Neutrophil (primary cell): Measurements from ENCODE around the gene GPX6.
"Not testable (repeated sequence)": the region's sequence is repeated elsewhere in the genome, so short reads cannot be mapped to it uniquely, and the experiment has no call there.

Source experiments
- H3K27ac ChIP-seq: fragments of 200-600 bp; sonication (generic); 2 replicates; pipeline ENCODE4 v1.5.1; 2016; ENCODE audit warnings: mild to moderate bottlenecking, moderate library complexity
- H3K27me3 ChIP-seq: fragments of 200-600 bp; sonication (generic); 2 replicates; pipeline ENCODE4 v1.6.0; 2016; ENCODE audit warnings: mild to moderate bottlenecking
- H3K36me3 ChIP-seq: fragments of 200-600 bp; sonication (generic); 2 replicates; pipeline ENCODE4 v1.5.1; 2017
- H3K4me1 ChIP-seq, 2 experiments: fragments of 200-600 bp in 1 of 2; sonication (generic) in 1 of 2; 1 replicate in 1 of 2; 2 replicates in 1 of 2; pipeline versions ENCODE4 v1.5.1 to v1.6.1; 2013 to 2016; ENCODE audit warnings: low read depth in 1 of 2, low read length in 1 of 2, mild to moderate bottlenecking in 1 of 2, moderate library complexity in 1 of 2; ENCODE audit not compliant: control insufficient read depth in 1 of 2, insufficient read depth in 1 of 2
- H3K4me3 ChIP-seq, 2 experiments: fragments of 200-600 bp in 1 of 2; sonication (generic) in 1 of 2; 1 replicate in 1 of 2; 2 replicates in 1 of 2; pipeline ENCODE4 v1.5.1; 2013 to 2016; ENCODE audit warnings: low read depth in 1 of 2, low read length in 1 of 2, mild to moderate bottlenecking in 1 of 2, moderate library complexity in 1 of 2
- H3K9me3 ChIP-seq: fragments of 200-600 bp; sonication (generic); 2 replicates; pipeline ENCODE4 v1.5.1; 2016
- TF ChIP-seq, protein P1 (sequence below): fragments of 200-600 bp; sonication (generic); IDR thresholded peaks from 2 replicates; pipeline ENCODE4 v1.5.1; 2016; ENCODE audit warnings: antibody characterized with exemption

GPX6 gene

GRCh38 chr6:28522594-28523240 lies 7.1 kb upstream of the GPX6 start:
- Histone ChIP-seq H3K27me3 (peaks cover 56% of the 10 kb centered on the region), H3K27ac (no peak overlapping the region), H3K9me3 (no peaks in the 10 kb centered on the region), H3K36me3 (no peaks in the 10 kb centered on the region), H3K4me1 (no peaks in the 10 kb centered on the region), H3K4me3 (no peak overlapping the region)
- TF ChIP-seq, protein P1, sequence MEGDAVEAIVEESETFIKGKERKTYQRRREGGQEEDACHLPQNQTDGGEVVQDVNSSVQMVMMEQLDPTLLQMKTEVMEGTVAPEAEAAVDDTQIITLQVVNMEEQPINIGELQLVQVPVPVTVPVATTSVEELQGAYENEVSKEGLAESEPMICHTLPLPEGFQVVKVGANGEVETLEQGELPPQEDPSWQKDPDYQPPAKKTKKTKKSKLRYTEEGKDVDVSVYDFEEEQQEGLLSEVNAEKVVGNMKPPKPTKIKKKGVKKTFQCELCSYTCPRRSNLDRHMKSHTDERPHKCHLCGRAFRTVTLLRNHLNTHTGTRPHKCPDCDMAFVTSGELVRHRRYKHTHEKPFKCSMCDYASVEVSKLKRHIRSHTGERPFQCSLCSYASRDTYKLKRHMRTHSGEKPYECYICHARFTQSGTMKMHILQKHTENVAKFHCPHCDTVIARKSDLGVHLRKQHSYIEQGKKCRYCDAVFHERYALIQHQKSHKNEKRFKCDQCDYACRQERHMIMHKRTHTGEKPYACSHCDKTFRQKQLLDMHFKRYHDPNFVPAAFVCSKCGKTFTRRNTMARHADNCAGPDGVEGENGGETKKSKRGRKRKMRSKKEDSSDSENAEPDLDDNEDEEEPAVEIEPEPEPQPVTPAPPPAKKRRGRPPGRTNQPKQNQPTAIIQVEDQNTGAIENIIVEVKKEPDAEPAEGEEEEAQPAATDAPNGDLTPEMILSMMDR = no peak

DNA sequence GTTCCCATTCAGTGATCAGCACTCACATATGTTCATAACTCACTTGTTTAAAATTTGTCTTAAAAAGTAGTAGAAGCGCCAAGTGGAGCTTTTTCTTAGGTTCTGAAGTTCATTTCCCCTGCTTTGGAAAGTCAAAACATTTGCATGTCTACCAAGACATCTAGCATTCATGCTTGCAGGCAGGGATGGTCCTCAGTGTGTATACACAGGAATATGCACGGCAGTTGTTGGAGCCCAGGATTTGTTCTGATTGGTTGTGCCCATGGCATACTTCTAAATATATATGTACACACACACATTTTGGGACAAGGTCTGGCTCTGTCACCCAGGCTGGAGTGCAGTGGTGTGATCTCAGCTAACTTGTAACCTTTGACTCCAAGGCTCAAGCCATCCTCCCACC lies 2.4 kb upstream of the GPX6 start:
- H3K4me1 ChIP-seq = no peaks in the 10 kb centered on the region
- H3K36me3 ChIP-seq = no peaks in the 10 kb centered on the region
- H3K27me3 ChIP-seq = peaks cover 25% of the 10 kb centered on the region
- no peaks in the 10 kb centered on the region for H3K9me3 ChIP-seq
- H3K4me3 ChIP-seq = no peak overlapping the region
- TF ChIP-seq, protein P1 = no peak
- no peak overlapping the region for H3K27ac ChIP-seq

DNA sequence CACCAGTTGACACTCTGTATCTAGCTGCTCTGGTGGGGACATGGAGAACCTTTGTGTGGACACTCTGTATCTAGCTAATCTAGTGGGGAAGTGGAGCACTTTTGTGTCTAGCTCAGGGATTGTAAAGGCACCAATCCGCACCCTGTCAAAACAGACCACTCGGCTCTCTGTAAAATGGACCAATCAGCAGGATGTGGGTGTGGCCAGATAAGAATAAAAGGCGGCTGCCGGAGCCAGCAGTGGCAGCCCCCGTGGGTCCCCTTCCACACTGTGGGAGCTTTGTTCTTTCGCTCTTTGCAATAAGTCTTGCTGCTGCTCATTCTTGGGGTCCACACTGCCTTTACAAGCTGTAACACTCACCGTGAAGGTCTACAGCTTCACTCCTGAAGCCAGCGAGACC lies 3.2 kb downstream of the GPX6 start:
- not testable (repeated sequence) for H3K4me1 ChIP-seq, H3K27me3 ChIP-seq, H3K9me3 ChIP-seq, H3K27ac ChIP-seq, H3K36me3 ChIP-seq, H3K4me3 ChIP-seq

GRCh38 chr6:28511628-28512300 lies 3.8 kb downstream of the GPX6 start:
- no peaks in the 10 kb centered on the region for H3K36me3 ChIP-seq
- no peaks in the 10 kb centered on the region for H3K27me3 ChIP-seq
- H3K4me1 ChIP-seq = no peaks in the 10 kb centered on the region
- H3K4me3 ChIP-seq = no peak overlapping the region
- TF ChIP-seq, protein P1 = no peak
- H3K9me3 ChIP-seq = no peaks in the 10 kb centered on the region
- no peak overlapping the region for H3K27ac ChIP-seq

- H3K4me1 ChIP-seq = no peaks in the 10 kb centered on the region
- H3K36me3 ChIP-seq = no peaks in the 10 kb centered on the region
- H3K4me3 ChIP-seq = no peak overlapping the region
- no peaks in the 10 kb centered on the region for H3K27me3 ChIP-seq
- H3K27ac ChIP-seq = no peak overlapping the region
- no peaks in the 10 kb centered on the region for H3K9me3 ChIP-seq
- TF ChIP-seq, protein P1 = no peak
These were observed 8.7 kb downstream of the GPX6 start for GRCh38 chr6:28506807-28507475.

- H3K4me1 ChIP-seq = no peaks in the 10 kb centered on the region
These were observed 9.9 kb downstream of the GPX6 start for GRCh38 chr6:28505733-28506132.

GRCh38 chr6:28502709-28503305 lies 12.8 kb downstream of the GPX6 start:
- not testable (repeated sequence) for H3K36me3 ChIP-seq, H3K9me3 ChIP-seq, H3K4me1 ChIP-seq, H3K27ac ChIP-seq, H3K4me3 ChIP-seq
- H3K27me3 ChIP-seq = peaks cover 11% of the 10 kb centered on the region

More at GRCh38 chr6:28505733-28506132, 9.9 kb downstream of the GPX6 start:
- Histone ChIP-seq H3K9me3 (no peaks in the 10 kb centered on the region), H3K36me3 (no peaks in the 10 kb centered on the region), H3K27ac (no peak overlapping the region), H3K4me3 (no peak overlapping the region), H3K27me3 (no peaks in the 10 kb centered on the region)
- TF ChIP-seq, protein P1 = no peak

GRCh38 chr6:28502136-28502535 lies 13.5 kb downstream of the GPX6 start:
- not testable (repeated sequence) for H3K4me3 ChIP-seq, H3K4me1 ChIP-seq, H3K27ac ChIP-seq, H3K9me3 ChIP-seq, H3K36me3 ChIP-seq
- peaks cover 18% of the 10 kb centered on the region for H3K27me3 ChIP-seq
